Body of pancreas (tissue), 4 donors: ENCODE data around the gene NOX1.

ENCODE experiments used
- CTCF ChIP-seq, 7 experiments: fragments of 450-650 bp in 4 of 7; fragments of 200-600 bp in 3 of 7; sonication (generic) in 3 of 7; IDR thresholded peaks; one replicate each; pipeline ENCODE4 v1.5.1; 2016 to 2019; ENCODE audit warnings: antibody characterized with exemption in 7 of 7
- POLR2A ChIP-seq, 3 donors: fragments of 450-650 bp; IDR thresholded peaks; one replicate each; pipeline ENCODE4 v1.6.1; 2016; ENCODE audit warnings: antibody characterized with exemption in 3 of 3, mild to moderate bottlenecking in 2 of 3

- TF ChIP-seq CTCF (IDR thresholded peaks at IDR 0.05), result no peak
- no peak for TF ChIP-seq POLR2A (IDR thresholded peaks at IDR 0.05)
Observed at GRCh38 chrX:100802843-100803242, 71.3 kb downstream of the NOX1 start.
